Cerebellar nuclear complex (tissue), 1 donor: ENCODE measurements around the gene HSPBP1.
A peak's percentile ranks its signal among the peaks of the same experiment; 100 is the strongest.

Experiments
- DNase-seq, 2 experiments: peaks; one replicate each; lab custom pipeline; 2025; lab: John Stamatoyannopoulos, UW

The HSPBP1 gene

GRCh38 chr19:55305491-55305890, 25.6 kb upstream of the HSPBP1 start:
- no peak for DNase-seq

- no peak for DNase-seq
Measured at GRCh38 chr19:55304980-55305379, 25.1 kb upstream of the HSPBP1 start.

GRCh38 chr19:55304279-55304978, 24.5 kb upstream of the HSPBP1 start:
- no peak for DNase-seq

DNA sequence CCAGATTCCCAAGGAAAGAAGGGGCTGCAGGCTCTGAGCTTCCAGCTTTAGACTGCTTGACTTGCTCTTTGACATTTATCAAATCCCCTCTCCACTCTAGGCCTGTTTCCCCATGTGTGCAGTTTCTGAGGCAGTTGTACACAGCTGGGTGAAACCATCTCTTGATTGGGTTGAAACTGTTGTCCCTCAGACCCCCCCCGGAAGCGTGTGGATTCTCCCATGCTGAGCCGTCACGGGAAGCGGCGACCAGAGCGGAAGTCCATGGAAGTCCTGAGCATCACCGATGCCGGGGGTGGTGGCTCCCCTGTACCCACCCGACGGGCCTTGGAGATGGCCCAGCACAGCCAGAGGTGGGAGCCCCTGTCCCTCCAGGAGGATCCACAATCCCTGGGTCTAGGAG, 23.6 kb upstream of the HSPBP1 start:
- no peak for DNase-seq

GRCh38 chr19:55302318-55302703, 22.4 kb upstream of the HSPBP1 start:
- no peak for DNase-seq

DNA sequence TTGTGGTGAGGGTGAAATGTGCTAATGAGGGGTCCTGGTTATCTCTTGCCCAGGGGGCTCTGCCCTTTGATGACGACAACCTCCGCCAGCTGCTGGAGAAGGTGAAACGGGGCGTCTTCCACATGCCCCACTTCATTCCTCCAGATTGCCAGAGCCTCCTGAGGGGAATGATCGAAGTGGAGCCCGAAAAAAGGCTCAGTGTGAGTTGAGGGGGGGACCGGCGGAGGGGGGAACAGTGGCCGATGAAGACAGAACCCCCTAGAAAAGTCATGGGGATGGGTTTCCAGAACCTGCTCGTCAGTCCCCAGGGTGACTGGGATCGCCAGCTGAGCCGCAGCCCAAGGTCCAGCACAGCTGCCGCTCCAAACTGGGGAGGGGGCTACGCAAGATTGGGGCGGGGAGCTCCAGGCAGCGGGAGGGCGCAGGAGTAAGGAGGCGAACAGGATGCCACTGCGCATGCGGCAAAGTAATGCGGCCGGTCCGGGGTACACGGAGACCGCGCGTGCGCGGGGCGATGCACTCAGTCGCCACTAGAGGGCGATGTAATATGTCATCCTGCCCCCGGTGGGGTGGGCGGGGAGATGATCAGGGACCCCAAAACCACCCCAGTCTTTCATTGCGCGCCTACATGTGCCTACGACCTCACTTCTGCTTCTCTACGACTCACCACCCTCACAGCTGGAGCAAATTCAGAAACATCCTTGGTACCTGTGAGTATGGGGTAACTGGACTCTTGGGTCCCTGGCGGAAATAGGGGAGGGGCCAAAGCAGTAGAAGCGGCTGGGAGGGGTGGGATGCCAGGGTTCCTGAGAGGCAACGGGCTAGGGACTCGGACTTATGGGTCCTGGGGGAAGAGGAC, 21.8 kb upstream of the HSPBP1 start:
- DNase-seq: no peak

- DNase-seq: no peak
Measured at GRCh38 chr19:55300886-55301458, 21.1 kb upstream of the HSPBP1 start.

DNA sequence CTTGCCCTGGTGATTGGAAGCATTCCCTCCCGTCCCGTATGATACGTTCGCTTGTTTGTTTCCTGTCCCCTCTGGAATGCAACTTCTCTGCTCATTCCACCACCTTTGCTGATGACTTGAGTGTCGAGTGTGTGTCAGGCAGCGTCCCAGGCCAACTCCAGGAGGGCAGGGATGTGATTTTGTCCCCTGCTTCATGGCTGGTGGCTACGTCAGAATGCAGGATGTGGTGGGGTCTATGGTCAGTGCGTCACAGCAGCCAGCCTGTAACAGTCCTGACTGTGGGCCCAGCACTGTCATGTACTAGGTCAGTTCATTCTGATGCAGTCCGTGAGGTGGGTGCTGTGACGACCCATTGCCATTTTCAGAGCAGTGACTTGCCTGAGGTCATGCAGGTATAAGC, 20.1 kb upstream of the HSPBP1 start:
- no peak for DNase-seq

DNA sequence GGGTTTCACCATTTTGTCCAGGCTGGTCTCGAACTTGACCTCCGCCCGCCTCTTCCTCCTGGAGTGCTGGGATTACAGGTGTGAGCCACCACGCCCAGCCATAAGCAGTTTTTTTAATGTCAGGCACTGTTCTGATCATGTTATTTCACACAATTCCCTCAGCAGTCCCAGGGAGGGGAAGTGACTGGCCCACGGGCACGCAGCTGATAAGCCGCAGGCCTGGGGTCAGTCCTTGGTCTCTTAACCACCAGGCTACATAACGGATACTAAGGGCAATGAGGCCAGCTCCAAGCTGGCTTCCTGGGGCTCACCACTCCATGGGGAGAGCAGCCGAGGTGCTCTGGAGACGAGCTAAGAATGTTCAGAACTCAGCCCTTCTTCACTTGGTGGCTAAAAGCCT, 17.4 kb upstream of the HSPBP1 start:
- no peak for DNase-seq

GRCh38 chr19:55289117-55289796, 9.3 kb upstream of the HSPBP1 start:
- no peak for DNase-seq

DNA sequence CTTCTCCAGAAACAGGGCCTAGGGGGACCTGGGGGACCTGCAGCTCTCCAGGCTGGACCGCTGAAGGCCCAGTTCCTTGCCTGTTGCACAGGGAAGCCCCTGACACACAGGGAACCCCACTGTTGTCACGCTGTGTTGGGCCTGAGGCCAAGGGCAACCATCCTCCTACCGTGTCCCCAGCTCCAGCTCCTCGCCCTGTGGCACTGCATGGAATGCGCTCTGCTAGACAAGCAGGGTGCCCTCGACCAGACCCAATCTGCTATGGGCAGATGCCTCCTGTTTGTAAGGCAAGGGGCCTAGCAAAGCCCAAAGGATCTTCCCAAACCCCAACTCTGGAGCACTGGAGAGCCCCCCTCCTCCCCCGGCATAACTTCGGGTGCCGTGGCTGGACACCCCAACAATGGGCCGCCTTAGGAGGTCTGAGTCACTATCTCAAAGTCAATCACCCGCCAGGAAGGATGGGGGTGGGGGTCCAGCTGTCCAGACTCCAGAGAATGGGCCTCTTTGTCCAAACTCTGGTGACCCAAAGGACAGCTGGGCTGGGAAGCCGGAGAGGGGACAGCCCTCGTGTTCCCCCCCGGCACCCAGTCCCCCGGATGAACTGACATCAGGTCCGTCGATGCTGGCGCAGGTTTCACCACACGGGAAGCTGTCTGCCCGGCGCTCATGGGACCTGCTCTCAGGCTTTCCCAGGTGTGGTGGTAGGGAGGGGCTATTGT, 7.6 kb upstream of the HSPBP1 start:
- DNase-seq: no peak

GRCh38 chr19:55285229-55285890, 5.5 kb upstream of the HSPBP1 start:
- DNase-seq: no peak

DNA sequence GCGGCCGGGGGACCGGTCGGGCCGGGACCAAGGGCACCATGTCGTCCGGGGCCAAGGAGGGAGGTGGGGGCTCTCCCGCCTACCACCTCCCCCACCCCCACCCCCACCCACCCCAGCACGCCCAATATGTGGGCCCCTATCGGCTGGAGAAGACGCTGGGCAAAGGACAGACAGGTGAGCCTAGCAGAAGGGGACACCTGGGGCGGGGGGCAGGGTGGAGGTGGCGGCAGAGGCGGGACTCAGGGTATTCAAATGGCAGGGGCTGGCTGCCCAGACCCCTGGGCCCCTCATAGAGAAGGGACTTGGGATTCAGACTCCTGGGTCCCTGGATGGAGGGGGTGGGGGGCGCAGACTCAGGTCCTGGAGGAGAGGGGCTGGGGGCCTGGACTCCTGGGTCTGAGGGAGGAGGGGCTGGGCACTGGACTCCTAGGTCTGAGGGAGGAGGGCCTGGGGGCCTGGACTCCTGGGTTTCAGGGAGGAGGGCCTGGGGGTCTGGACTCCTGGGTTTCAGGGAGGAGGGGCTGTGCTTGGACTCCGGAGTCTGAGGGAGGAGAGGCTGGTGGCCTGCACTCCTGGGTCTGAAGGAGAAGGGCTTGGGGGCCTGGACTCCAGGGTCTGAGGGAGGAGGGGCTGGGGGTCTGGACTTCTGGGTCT, 4.6 kb upstream of the HSPBP1 start:
- no peak for DNase-seq

DNA sequence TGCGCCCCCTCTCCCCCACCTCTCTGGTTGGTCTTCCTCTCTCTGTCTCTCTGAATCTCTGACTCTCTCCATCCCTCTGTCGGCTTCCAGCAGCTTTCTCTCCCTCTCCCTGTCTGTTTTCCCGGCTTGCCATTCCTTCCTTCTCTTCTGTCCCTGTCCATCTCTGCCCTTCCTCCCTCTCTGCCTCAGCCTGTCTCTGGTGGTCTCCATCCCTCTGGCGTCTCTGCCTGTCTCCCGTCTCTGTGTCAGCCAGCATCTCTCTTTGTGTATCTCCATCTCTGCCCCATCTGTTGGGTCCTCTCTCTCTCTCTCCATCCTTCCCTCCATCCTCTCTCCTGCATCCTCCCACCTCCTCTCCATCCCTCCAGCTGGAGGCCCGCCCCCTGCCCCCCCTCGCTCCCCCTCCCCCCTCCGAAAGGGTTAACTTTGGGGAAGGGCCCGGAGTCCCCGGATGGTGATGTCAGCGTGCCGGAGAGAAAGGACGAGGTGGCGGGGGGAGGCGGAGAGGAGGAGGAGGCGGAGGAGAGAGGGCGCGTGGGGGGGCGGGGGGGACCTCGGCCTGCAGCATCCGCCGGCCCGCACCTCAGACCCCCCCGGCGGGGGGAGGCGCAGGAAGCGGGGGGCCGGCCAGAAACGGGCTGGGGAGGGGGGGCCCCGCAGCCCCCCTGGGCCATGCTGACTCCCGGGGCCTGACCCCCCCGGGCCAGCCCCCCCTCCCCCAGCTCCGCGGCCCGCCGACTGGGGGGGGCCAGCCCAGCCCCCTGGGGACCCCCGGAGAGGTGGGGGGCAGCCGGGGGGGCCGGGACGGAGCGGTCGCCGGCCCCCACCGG, 3.9 kb upstream of the HSPBP1 start, which contains the start of gene BRSK1:
TSS of gene BRSK1 (plus strand) at position 450 of the 830 bp plus-strand sequence. CDS start 446 bp downstream, outside the sequence.
- peak in 1 of 2 experiments; percentile 20 for DNase-seq

- no peak for DNase-seq
Measured at GRCh38 chr19:55279340-55279739, 570 bp downstream of the HSPBP1 start.

- no peak for DNase-seq
Measured at GRCh38 chr19:55278391-55279135, 1.3 kb downstream of the HSPBP1 start.

- no peak for DNase-seq
Measured at GRCh38 chr19:55277494-55277893, 2.4 kb downstream of the HSPBP1 start.

GRCh38 chr19:55276720-55277430, 3.0 kb downstream of the HSPBP1 start:
- no peak for DNase-seq
